ENCODE measurements around the gene CCDC17.
A peak's percentile ranks its signal among the peaks of the same experiment; 100 is the strongest.
"Not testable (repeated sequence)": the region's sequence is repeated elsewhere in the genome, so short reads cannot be mapped to it uniquely, and the experiment has no call there.

Gene CCDC17

DNA sequence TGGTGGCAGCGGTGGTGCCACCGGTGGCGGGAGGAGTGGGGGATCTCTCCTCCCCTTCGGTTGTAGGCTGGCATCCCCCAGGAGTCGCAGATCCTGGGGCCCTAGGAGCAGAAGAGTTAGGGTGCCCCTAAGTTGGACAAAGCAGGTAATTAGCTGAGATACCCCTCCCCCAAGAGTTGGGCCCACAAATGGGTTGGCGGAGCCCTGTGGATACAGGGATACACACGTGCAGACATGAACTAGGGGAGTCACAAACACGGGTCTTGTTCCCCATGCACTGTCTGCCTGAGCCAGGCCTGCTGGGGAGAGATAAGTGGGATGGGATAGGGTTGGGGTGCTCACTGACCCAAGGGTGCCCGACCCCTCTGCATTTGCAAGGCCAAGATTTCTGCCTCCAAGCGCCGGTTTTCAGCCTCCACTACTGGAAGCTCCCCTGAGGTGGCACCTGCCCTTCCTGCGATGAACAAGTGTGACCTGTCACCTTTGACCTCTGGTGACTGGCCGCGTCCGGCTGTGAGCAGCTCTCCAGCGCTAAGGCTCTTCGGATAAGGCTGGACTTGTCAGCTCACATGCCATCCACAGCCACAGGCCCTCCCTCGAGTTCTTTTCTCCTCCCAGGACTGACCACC, 1.8 kb downstream of the CCDC17 start:
- DNase-seq, result no peak

DNA sequence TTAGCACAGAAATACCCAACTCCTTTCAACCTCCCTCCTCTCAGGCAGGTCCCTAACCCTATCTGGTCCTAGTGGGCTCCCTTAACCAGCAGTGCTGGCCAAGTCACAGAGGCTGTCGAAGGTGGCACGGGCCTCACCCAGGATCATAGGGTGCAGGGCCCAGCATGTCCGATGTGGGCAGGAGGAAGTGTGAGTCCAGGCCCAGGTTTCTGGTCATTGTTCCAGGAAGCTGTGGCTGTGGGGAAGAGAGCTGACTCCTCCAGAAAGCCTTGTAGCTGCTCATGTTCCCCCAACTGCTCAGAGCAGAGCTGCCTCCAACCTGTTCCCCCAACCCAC, 2.4 kb downstream of the CCDC17 start:
- DNase-seq, result no peak

DNA sequence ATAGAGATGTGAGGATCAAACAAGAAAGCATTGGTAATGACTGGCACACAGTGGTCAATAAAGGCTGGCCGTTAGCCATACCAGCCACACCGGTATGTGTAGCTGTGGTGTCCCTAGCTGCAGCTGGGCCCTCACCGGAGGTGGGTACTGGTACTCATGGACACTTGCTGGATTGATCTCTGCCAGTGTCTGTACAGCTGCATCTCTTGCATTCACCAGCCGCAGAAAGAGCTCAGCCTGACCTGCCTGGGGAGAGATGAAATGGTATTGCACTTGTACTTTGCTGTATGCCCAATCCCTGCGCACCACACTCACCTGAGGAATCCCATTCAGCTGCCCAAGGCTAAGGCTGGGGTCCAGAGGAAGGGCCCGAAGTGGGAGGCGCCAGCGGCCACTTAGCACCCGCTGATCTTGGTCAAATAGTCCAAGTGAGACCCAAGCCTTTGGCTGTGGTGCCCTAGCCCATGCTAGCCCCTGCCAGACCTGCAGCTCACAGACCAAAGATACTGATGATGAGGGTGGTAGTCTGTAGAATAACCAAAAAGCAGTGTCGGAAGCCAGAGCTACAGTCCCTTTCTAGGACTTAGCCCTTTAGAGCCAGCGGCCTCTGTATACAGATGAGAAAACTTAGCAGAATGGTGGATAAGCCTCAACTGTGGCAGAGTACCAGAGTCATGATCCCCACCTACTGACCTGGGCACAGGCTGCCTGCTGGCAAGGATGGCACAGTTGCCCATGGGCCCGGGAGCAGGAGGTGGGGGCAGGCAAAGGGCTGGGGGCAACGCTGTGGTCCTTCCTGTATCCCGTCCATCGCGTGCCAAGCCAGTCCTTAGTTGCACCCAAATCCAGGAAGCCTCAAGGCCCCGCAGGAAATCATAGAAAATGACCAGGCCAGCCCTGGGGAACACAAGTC, 3.0 kb downstream of the CCDC17 start:
- no peak for DNase-seq

DNA sequence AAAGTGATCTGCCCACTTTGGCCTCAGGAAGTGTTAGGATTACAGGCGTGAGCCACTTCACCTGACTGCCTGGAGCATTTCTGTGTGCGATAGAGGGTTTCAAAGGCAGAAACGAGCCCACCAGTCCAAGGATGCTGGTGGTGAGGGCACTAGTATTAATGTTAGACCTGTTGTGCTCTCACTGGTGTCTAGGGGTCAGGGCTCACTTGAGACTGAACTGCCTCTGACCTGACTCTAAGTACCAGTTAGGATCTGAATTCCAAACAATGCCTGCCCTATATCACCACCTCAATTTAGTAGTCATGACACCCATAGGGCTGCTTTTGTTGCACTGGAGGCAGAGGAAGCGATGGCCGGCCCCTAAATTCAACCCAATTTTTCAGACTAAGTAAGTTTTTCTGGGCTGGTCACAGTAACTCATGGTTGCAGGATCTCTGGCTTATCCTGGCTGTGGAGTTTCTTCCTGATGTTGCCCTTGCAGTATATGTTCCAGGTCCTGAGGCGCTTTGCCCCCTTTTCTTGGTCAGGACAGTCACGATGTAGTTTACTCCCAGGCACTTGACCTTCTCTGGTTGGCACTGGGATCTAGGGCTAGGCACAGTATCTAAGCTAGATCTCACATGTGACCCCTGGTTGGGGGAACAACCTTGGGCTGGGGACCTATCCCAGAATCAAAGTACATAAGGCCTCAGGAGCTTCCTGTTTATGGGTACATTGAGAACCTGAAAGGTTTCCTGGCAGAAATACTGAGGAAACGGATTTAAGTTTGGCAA, 4.5 kb downstream of the CCDC17 start:
- no peak for DNase-seq

DNA sequence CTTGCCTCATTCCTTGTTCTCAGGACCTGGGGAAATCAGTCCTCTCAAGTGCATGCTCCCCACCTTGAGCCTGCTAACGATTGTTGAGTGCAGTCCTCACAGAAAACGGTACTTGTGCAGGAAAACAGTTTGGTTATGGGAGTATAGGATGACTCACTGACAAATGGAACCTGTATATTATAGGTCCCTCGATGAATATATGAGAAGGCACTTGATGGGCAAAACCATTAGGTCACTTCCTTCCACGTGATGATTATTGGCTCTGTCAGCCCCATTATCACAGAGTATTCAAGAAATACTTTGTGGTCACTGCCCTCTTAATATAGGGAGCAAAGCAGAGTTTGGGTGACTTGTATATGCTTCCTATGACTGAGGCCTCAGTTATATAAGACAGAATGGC, 6.2 kb downstream of the CCDC17 start:
- no peak for DNase-seq

DNA sequence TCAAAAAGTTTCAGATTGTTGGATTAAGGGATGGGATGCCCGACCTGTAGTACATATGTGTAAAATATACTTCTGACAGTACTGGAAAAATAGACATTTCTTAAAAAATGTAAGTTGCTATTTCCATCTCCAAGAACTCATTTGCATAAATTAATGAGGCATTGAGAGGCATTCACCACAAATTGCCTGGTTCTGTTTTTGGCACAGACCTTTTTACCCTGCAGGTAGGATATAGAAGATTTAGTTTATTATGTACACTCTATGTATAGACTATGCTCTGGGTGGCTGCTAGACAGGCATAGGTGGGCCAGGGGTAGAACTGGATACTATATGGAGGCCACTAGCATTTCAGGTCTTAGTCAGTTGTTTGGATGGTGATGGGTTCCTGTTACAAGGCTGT, 8.0 kb downstream of the CCDC17 start:
- no peak for DNase-seq

DNA sequence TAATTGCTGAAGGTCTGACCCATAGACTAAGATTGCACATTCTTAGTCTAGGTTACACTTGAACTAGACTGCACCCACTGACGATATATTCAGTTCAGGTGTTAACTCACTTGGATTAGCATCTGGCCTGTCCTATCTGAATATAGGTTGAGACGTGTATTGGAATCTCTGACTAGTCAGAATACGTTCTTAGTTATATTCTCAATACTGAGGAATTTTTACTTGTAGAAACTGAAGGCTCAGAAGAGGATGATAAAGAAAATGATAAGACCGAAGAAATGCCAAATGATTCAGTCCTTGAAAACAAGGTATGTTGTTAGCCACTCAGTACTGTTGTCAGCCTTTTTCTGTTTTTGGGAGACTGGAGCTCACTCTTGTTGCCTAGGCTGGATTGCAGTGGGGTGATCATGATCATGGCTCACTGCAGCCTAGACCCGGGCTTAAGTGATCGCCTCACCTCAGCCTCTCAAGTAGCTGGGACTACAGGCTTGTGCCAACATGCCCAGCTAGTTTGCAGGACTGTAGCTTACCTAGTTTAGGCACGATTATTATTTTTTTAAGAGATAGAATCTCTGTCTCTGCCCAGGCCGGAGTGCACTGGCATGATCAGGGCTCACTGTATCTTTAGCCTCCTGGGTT, 10.8 kb downstream of the CCDC17 start:
- DNase-seq, result no peak

DNA sequence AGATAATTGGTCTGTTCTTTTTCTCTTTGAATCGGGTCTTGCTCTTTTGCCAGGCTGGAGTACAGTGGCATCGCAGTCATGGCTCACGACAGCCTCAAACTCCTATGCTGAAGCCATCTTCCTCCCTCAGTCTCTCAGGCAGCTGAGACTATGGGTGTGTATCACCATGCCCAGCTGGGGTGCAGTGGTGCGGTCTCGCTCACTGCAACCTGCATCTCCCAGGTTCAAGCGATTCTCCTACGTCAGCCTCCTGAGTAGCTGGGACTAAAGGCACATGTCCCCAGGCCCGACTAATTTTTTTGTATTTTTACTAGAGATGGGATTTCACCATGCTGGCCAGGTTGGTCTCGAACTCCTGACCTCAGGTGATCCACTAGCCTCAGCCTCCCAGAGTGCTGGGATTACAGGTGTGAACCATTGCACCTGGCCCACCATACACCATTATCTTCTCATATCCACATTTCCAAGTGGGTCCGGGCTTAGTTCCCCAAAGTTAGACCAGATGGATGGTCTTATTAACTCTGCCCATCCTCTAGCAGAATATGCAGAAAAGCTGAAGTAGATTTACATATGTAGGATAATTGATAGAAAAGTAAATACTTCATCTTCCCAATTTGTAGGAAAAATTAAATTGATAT, 13.1 kb downstream of the CCDC17 start:
- DNase-seq, result no peak

DNA sequence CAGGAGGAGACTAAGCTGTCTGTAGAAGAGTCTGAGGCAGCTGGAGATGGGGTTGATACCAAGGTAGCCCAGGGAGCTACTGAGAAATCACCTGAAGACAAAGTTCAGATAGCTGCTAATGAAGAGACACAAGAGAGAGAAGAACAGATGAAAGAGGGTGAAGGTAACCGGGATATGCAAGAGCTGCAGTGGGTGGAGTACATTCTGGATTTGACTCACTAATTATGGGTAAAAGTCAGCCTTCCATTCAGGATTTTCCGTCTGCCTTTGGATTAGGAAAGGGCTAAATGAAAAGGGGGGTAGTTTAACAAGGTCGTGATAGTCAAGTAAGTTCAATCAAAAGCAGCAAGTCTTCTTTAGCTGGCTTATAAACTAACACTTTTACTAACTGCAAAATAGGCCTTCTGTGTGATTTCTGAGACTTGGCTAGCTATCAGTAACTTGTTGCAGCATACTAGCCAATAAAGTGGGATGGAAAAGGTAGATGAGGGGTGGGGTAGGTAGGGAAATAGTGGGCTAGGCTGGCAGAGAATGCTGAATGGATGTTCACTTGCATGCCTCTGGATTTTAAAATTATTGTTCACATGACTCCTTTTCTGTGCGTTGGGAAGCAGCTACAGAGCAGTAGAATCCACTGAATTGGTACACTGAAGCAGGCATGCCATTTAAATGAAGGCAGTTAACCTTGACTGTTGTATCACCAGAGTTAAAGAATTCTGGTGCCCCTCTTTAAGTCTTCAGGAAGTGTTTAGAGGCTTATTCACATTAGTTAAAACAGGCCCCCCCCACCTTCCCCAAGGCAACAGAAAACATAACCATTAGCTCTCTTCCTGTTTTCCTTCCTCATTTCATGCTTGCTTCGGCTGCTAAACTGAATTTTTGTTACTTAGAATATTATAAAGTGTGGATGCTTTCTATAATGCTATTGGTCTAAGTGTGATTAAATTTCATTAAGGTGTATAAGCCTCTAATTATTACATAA, 15.4 kb downstream of the CCDC17 start:
- no peak for DNase-seq

DNA sequence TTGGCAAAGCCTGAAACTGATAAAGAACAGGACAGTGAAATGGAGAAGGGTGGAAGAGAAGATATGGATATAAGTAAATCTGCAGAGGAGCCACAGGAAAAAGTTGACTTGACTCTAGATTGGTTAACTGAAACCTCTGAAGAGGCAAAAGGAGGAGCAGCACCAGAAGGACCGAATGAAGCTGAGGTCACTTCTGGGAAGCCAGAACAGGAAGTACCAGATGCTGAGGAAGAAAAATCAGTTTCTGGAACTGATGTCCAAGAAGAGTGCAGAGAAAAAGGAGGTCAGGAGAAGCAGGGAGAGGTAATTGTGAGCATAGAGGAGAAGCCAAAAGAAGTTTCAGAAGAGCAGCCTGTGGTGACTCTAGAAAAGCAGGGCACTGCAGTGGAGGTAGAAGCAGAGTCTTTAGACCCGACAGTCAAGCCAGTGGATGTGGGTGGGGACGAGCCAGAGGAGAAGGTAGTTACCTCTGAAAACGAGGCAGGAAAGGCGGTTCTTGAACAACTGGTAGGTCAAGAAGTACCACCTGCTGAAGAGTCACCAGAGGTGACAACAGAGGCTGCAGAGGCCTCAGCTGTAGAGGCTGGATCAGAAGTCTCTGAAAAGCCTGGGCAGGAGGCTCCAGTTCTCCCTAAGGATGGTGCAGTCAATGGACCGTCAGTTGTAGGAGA, 16.3 kb downstream of the CCDC17 start:
- no peak for DNase-seq

DNA sequence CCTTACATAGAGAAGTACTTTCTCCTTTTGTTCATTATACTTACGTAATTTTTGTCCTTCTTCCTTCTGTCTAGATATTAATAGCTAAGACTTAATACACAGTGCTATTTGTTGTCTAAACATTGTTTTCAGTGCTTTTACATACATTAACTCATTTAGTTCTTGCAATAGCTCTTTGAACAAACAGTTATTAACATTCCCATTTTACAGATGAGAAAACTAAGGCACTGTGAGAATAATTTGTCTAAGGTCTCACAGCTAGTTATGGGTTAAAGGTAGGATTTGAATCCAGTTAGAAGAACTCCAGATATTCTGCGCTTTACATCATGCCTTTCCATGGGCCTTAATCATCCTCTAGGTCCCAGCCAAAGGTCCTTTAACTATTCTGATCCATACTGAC, 19.6 kb downstream of the CCDC17 start:
- no peak for DNase-seq

DNA sequence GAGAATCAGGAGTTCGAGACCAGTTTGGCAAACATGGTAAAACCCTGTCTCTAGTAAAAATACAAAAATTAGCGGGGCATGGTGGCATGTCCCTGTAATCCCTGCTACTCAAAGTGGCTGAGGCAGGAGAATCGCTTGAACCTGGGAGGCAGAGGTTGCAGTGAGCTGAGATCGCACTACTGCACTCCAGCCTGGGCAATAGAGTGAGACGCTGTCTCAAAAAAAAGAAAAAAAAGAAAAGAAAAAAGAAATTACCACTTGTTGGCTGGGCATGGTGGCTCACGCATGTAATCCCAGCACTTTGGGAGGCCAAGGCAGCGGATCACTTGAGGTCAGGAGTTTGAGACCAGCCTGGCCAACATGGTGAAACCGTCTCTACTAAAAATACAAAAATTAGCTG, 27.1 kb downstream of the CCDC17 start:
- DNase-seq, result not testable (repeated sequence)

DNA sequence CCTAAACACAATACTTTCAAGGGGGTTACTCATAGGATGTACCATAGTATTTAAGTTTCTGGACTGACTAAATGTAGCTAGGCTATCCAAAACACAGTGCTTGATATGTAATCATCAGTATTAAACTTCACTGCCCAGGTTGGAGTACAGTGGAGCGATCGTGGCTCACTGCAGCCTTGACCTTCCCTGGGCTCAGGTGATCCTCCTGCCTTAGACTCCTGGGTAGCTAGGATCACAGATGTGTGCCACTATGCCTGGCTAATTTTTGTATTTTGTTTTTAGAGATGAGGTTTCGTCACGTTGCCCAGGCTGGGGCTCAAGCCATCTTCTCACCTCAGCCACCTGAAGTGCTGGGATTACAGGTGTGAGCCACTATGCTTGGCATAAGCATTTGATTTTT, 29.4 kb downstream of the CCDC17 start:
- no peak for DNase-seq

DNA sequence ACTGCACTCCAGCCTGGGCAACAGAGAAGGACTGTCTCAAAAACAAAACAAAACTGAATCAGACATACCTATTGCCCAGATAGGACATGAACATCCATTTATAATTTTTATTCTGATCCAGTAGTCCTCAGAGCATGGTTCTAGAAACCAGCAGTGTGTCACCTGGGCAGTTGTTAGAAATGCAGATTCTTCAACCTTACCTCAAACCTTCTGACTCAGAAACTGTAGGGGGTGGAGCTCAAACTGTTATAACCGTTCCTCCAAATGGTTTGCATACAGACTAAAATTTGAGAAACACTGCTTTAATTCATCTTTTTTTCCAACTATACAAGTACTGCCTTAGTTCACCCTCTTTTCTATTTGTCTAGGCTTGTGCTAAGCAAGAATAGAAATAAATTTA, 34.0 kb downstream of the CCDC17 start:
- DNase-seq, result no peak

DNA sequence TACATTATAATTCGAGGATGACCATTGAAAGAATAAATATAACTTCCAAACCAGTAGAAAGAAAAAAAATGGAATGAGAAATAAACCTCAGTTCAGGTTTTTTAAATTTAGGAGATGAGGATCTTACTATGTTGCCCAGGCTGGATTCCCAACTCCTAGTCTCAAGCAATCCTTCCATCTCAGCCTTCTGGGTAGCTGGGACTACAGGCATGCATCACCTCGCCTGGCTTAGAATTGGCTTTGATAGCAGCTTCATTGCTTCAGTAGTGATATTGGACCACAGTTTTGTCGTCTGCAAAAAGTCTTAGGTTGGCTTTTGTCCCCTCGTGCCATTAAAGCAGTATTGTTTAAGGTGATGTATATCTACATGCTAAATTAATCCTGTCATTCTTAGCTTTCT, 37.1 kb downstream of the CCDC17 start:
- DNase-seq, result no peak

DNA sequence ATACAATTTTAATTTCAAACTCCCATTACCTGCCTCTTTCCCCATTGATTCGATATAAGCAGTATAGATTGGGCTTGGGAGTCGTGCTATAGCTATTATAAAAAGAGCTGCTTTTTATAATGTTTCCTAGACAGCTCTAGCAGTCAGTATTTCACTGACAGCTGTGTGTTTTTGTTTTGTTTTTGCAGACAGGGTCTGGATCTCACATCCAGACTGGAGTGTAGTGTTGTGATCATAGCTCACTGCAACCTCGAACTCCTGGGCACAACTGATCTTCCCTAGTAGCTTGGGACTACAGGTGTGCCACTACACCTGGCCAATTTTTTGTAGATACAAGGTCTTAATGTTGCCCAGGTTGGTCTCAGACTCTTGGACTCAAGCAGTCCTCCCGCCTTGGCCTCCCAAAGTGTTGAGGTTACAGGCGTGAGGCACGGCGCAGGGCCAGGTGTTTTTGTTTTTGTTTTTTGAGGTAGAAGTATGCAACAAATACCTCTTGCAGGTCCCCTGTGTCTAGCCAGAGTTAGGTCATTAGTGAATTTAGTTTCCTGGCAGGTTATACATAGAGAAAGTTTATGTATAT, 38.3 kb downstream of the CCDC17 start:
- no peak for DNase-seq

DNA sequence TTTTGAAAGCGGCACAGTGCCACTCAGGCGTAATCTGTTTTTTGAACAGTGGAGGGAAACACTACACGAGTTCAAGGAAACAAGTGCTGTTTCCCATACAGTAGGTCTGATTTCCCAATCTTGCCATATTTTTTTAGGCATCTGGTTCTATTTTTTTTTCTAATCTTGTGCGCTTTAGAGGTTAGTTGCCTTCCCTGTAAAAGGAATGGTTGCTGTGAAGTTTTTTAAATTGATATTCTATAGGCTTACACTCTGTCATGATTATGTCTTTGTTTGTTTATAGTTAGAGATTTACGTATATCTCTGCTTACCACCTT, 38.8 kb downstream of the CCDC17 start:
- no peak for DNase-seq

DNA sequence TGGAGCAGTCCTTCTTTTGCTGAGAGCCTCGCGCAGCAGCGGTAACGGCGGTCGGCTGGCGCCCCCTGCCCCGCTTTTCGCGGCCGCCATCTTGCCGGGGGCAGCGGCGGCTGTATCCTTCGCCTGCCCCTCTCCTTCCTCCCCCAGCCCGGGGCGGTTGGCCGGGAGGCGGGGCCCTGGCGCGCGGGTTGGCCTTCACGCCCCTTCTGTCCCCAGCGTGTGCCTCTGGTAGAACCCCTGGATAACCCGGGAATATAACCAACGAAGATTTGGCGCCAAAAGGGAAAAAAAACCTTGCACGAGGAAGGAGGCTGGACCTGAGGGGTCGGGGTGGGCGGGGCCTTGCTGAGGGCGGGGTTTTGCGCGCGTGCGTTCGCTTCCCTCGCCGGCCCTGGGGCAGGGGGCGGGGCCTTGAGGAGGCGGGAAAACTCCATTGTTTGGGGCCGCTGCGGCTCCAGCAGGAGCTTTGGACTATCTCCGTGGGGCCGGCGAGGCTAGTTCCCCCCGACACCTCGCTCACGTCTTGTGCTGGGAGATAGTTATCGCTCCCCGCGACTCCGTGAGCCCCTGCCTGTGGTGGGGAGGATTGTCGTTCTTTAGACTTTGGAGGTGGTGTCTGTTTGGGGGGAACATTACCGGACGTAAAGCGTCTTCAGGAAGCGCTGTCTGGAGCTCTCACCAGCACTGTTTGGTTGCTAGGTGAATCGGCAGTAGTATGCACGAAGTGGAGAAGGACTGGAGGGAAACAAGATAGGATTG, 39.3 kb downstream of the CCDC17 start:
- peak; percentile 95 for DNase-seq

DNA sequence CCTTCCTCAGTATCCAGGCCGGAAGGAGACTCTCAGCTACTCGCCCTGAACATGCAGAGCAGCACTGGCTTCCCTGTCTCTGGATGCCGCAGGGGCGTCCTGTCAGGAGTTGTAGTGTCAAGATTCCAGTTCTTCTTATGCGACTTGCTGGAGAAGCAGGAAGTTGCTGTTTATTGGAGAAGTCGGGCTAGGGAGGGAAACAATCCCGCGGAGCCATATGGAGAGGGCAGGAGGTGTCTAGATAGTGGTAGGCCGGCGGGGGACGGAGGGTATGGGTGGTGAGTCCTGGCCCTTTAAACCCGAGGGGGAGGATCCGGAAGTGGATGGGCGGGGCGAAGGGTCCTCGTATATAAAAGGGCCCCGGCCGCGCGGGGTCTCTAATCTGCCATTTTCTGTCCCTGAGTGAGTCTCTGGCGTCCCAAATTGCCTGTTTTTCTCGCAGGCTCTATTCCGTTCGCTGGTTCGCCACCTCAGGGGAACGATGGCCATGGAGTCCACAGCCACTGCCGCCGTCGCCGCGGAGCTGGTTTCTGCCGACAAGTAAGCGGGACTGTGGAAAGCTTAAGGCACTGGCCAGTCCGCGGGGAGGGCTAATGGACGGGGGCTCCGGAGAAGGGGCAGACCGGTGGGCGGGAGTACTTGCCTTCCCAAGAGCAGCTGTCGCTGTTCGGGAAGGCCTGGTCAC, 40.0 kb downstream of the CCDC17 start, which contains the start of gene NASP:
NASP (plus strand) TSS at position 376 of the 685 bp plus-strand sequence; CDS start at position 482, 106 bp downstream.
- DNase-seq, result peak; percentile 98
